ENCODE measurements around the gene TEF. TPM values are rescaled to one million over a fixed set of nuclear protein-coding genes. Genes with fewer than 3 reads are reported as not detected.
"Not testable (repeated sequence)": the region's sequence is repeated elsewhere in the genome, so short reads cannot be mapped to it uniquely, and the experiment has no call there.

TEF gene
- polyA plus RNA-seq, 1 donor (not counting 4 experiments of a cell fraction or from before 2014, with no cell fraction given) = 12.4 TPM

GRCh38 chr22:41398921-41399320 is 17.2 kb downstream of the TEF start:
- DNase-seq (ENCODE audit: low read depth, low spot score) (no peak), FAIRE-seq (no peak)
- H3K9ac ChIP-seq (ENCODE audit: control insufficient read depth, extremely low read depth, insufficient read depth, low read length) = no peak overlapping the region
- H3K4me2 ChIP-seq (ENCODE audit: control insufficient read depth, extremely low read depth, insufficient read depth, low read depth, low read length) = no peak overlapping the region
- no peaks in the 10 kb centered on the region for H3K27me3 ChIP-seq (ENCODE audit: control insufficient read depth, extremely low read depth, insufficient read depth, low read length)
- H4K20me1 ChIP-seq (ENCODE audit: control insufficient read depth, extremely low read depth, insufficient read depth, low read length) = no peaks in the 10 kb centered on the region
- H3K36me3 ChIP-seq (ENCODE audit: control insufficient read depth in 2 of 2, extremely low read depth in 1 of 2, insufficient read depth in 2 of 2, low read length in 2 of 2) = peaks cover 7 to 9% of the 10 kb centered on the region in 2 experiments
- no peaks in the 10 kb centered on the region for H3K9me3 ChIP-seq (ENCODE audit: control insufficient read depth, low read depth, low read length)
- H3K27ac ChIP-seq (ENCODE audit: control insufficient read depth, insufficient read depth, low read length) = no peak overlapping the region
- no peak for TF ChIP-seq EZH2 (IDR thresholded peaks at IDR 0.05; ENCODE audit: low read length)
- no peak for TF ChIP-seq CTCF (optimal IDR thresholded peaks at IDR 0.05 in 1 of 3, IDR thresholded peaks at IDR 0.05 in 1 of 3, conservative IDR thresholded peaks at IDR 0.05 in 1 of 3; ENCODE audit: extremely low read depth in 1 of 3, insufficient read depth in 2 of 3, low read length in 3 of 3)
- no peak overlapping the region for H3K4me3 ChIP-seq (ENCODE audit: control insufficient read depth in 2 of 3, extremely low read depth in 1 of 3, insufficient read depth in 2 of 3, low read depth in 1 of 3, low read length in 3 of 3)
- H3K4me1 ChIP-seq (ENCODE audit: control insufficient read depth, extremely low read depth, insufficient read depth, low read length) = peaks cover 13% of the 10 kb centered on the region
- no peak overlapping the region for H2AFZ ChIP-seq (ENCODE audit: control insufficient read depth, low read length)
- H3K79me2 ChIP-seq (ENCODE audit: control insufficient read depth, insufficient read depth, low read length) = no peaks in the 10 kb centered on the region
- no peaks in the 10 kb centered on the region for H3K9me1 ChIP-seq (ENCODE audit: control insufficient read depth, extremely low read depth, insufficient read depth, low read length)
- dilution Hi-C loops (cut with MboI; ENCODE audit: extremely low pct_ligation_motif_present, low sequenced_read_pairs) = no loop called here

GRCh38 chr22:41401781-41402648 is 20.3 kb downstream of the TEF start:
- Histone ChIP-seq H3K79me2 (ENCODE audit: control insufficient read depth, insufficient read depth, low read length) (no peaks in the 10 kb centered on the region), H3K36me3 (ENCODE audit: control insufficient read depth in 2 of 2, extremely low read depth in 1 of 2, insufficient read depth in 2 of 2, low read length in 2 of 2) (peaks cover 0 to under 1% of the 10 kb centered on the region in 2 experiments), H3K4me3 (ENCODE audit: control insufficient read depth in 2 of 3, extremely low read depth in 1 of 3, insufficient read depth in 2 of 3, low read depth in 1 of 3, low read length in 3 of 3) (no peak overlapping the region), H3K9me1 (ENCODE audit: control insufficient read depth, extremely low read depth, insufficient read depth, low read length) (no peaks in the 10 kb centered on the region), H3K9ac (ENCODE audit: control insufficient read depth, extremely low read depth, insufficient read depth, low read length) (peak overlapping the region; percentile 14), H3K27ac (ENCODE audit: control insufficient read depth, insufficient read depth, low read length) (no peak overlapping the region), H4K20me1 (ENCODE audit: control insufficient read depth, extremely low read depth, insufficient read depth, low read length) (no peaks in the 10 kb centered on the region), H2AFZ (ENCODE audit: control insufficient read depth, low read length) (no peak overlapping the region), H3K27me3 (ENCODE audit: control insufficient read depth, extremely low read depth, insufficient read depth, low read length) (no peaks in the 10 kb centered on the region), H3K4me1 (ENCODE audit: control insufficient read depth, extremely low read depth, insufficient read depth, low read length) (peaks cover 13% of the 10 kb centered on the region), H3K9me3 (ENCODE audit: control insufficient read depth, low read depth, low read length) (no peaks in the 10 kb centered on the region), H3K4me2 (ENCODE audit: control insufficient read depth, extremely low read depth, insufficient read depth, low read depth, low read length) (peak overlapping the region; percentile 29)
- FAIRE-seq = no peak
- DNase-seq (ENCODE audit: low read depth, low spot score) = no peak
- dilution Hi-C loops (cut with MboI; ENCODE audit: extremely low pct_ligation_motif_present, low sequenced_read_pairs) = no loop called here
- TF ChIP-seq EZH2 (IDR thresholded peaks at IDR 0.05; ENCODE audit: low read length) (no peak), CTCF (optimal IDR thresholded peaks at IDR 0.05 in 1 of 3, IDR thresholded peaks at IDR 0.05 in 1 of 3, conservative IDR thresholded peaks at IDR 0.05 in 1 of 3; ENCODE audit: extremely low read depth in 1 of 3, insufficient read depth in 2 of 3, low read length in 3 of 3) (no peak)

- dilution Hi-C loops (cut with MboI; ENCODE audit: extremely low pct_ligation_motif_present, low sequenced_read_pairs); H3K9me1 ChIP-seq (ENCODE audit: control insufficient read depth, extremely low read depth, insufficient read depth, low read length); H3K4me3 ChIP-seq (ENCODE audit: control insufficient read depth in 2 of 3, extremely low read depth in 1 of 3, insufficient read depth in 2 of 3, low read depth in 1 of 3, low read length in 3 of 3); DNase-seq (ENCODE audit: low read depth, low spot score); H3K9me3 ChIP-seq (ENCODE audit: control insufficient read depth, low read depth, low read length); H3K79me2 ChIP-seq (ENCODE audit: control insufficient read depth, insufficient read depth, low read length); H3K4me2 ChIP-seq (ENCODE audit: control insufficient read depth, extremely low read depth, insufficient read depth, low read depth, low read length); H3K27ac ChIP-seq (ENCODE audit: control insufficient read depth, insufficient read depth, low read length); H3K36me3 ChIP-seq (ENCODE audit: control insufficient read depth in 2 of 2, extremely low read depth in 1 of 2, insufficient read depth in 2 of 2, low read length in 2 of 2); H3K9ac ChIP-seq (ENCODE audit: control insufficient read depth, extremely low read depth, insufficient read depth, low read length); H2AFZ ChIP-seq (ENCODE audit: control insufficient read depth, low read length); FAIRE-seq; H4K20me1 ChIP-seq (ENCODE audit: control insufficient read depth, extremely low read depth, insufficient read depth, low read length); H3K27me3 ChIP-seq (ENCODE audit: control insufficient read depth, extremely low read depth, insufficient read depth, low read length): not testable (repeated sequence)
- H3K4me1 ChIP-seq (ENCODE audit: control insufficient read depth, extremely low read depth, insufficient read depth, low read length) = peaks cover 13% of the 10 kb centered on the region
These were observed 21.1 kb downstream of the TEF start for GRCh38 chr22:41402851-41403250.
